CD8-positive, alpha-beta memory T cell (primary cell): ENCODE measurements around the gene AGXT. TPM values are rescaled to one million over a fixed set of nuclear protein-coding genes. Genes with fewer than 3 reads are reported as not detected.

Source experiments
- CTCF ChIA-PET: fragments of 350-600 bp; sonication (Branson Sonifier 250); formaldehyde crosslinking; loops from one replicate; lab custom pipeline; 2021; ENCODE audit warnings: antibody characterized with exemption; lab: Charles Lee
- POLR2A ChIA-PET: fragments of 350-600 bp; sonication (Branson Sonifier 250); formaldehyde crosslinking; loops from one replicate; lab custom pipeline; 2021; ENCODE audit warnings: antibody characterized with exemption; lab: Charles Lee
- DNase-seq, 5 donors: peaks; one replicate each; pipeline versions ENCODE4 v3.0.0 to v3.0.0-alpha.2; 2020 to 2022; ENCODE audit warnings: mixed read lengths in 1 of 5
- H3K27ac ChIP-seq: one replicate; pipeline ENCODE4 v1.7.0; 2013; ENCODE audit warnings: low read depth, mild to moderate bottlenecking, low read length, moderate library complexity
- H3K27me3 ChIP-seq: 2 replicates; pipeline ENCODE4 v1.7.0; 2013; ENCODE audit warnings: low read length, mild to moderate bottlenecking; ENCODE audit not compliant: insufficient read depth, poor library complexity, severe bottlenecking
- H3K36me3 ChIP-seq: 2 replicates; pipeline ENCODE4 v1.7.0; 2013; ENCODE audit warnings: mild to moderate bottlenecking, low read length, moderate library complexity; ENCODE audit not compliant: insufficient read depth
- H3K4me1 ChIP-seq: 2 replicates; pipeline ENCODE4 v1.7.0; 2013; ENCODE audit warnings: mild to moderate bottlenecking, low read length, moderate library complexity; ENCODE audit not compliant: insufficient read depth
- H3K4me3 ChIP-seq: 2 replicates; pipeline ENCODE4 v1.7.0; 2013; ENCODE audit warnings: mild to moderate bottlenecking, low read length
- H3K9me3 ChIP-seq: 2 replicates; pipeline ENCODE4 v1.7.0; 2013; ENCODE audit warnings: mild to moderate bottlenecking, low read length
- H3K27ac Mint-ChIP-seq, 8 donors: one replicate each; pipeline ENCODE4 v1.8.0; 2020 to 2021; ENCODE audit warnings: mixed read lengths in 8 of 8, mild to moderate bottlenecking in 6 of 8, inconsistent platforms in 3 of 8, moderate library complexity in 3 of 8
- H3K27me3 Mint-ChIP-seq, 2 donors: one replicate each; pipeline ENCODE4 v1.8.0; 2020 to 2021; ENCODE audit warnings: mixed read lengths in 2 of 2, mild to moderate bottlenecking in 1 of 2, moderate library complexity in 1 of 2
- H3K36me3 Mint-ChIP-seq, 3 donors: one replicate each; pipeline ENCODE4 v1.8.0; 2020 to 2021; ENCODE audit warnings: mixed read lengths in 3 of 3, inconsistent platforms in 1 of 3, mild to moderate bottlenecking in 1 of 3
- H3K4me1 Mint-ChIP-seq, 3 donors: one replicate each; pipeline ENCODE4 v1.8.0; 2020 to 2021; ENCODE audit warnings: mixed read lengths in 3 of 3, inconsistent platforms in 1 of 3, mild to moderate bottlenecking in 1 of 3
- H3K4me3 Mint-ChIP-seq, 7 donors: one replicate each; pipeline ENCODE4 v1.8.0; 2020 to 2021; ENCODE audit warnings: mixed read lengths in 7 of 7, mild to moderate bottlenecking in 6 of 7, moderate library complexity in 4 of 7, inconsistent platforms in 2 of 7
- H3K9me3 Mint-ChIP-seq, 5 donors: one replicate each; pipeline ENCODE4 v1.8.0; 2020 to 2022; ENCODE audit warnings: mixed read lengths in 5 of 5, mild to moderate bottlenecking in 3 of 5, moderate library complexity in 2 of 5, inconsistent platforms in 1 of 5
- polyA plus RNA-seq: library from polyadenylated mRNA; unstranded; fragments of 300-500 nt; fragmentation: Illumina TruSeq; gene quantifications from one replicate; pipeline ENCODE4 v1.2.3, GENCODE V29; 2021
- total RNA-seq, 2 experiments: library from RNA; stranded (reverse); gene quantifications; one replicate each; pipeline ENCODE4 v1.2.3, GENCODE V29; 2021

AGXT gene
- total and polyA plus RNA-seq, 3 experiments from 2014 or later, result not detected

- CTCF ChIA-PET, result interaction anchor here (1.2 kb wide), 1 partner anchor 342 kb away, joined by 3 read pairs; no protein-coding TSS in a partner anchor
- H3K4me3 Mint-ChIP-seq, result no peak overlapping the region
These were observed 12.3 kb upstream of the AGXT start for GRCh38 chr2:240856151-240856980.

GRCh38 chr2:240857039-240858008 is 11.3 kb upstream of the AGXT start:
- POLR2A ChIA-PET, result interaction anchor here (0.6 kb wide), 1 partner anchor 423 kb away, joined by 3 read pairs; no protein-coding TSS in a partner anchor
- H3K9me3 ChIP-seq, result no peaks in the 10 kb centered on the region
- H3K27me3 ChIP-seq, result no peaks in the 10 kb centered on the region
- CTCF ChIA-PET, result interaction anchor here (1.2 kb wide), 2 partner anchors 343 to 741 kb away, joined by 3 read pairs; no protein-coding TSS in a partner anchor
- H3K27ac ChIP-seq, result no peak overlapping the region
- H3K4me1 Mint-ChIP-seq, result no peaks in the 10 kb centered on the region
- peaks cover 0 to 5% (median 0%) of the 10 kb centered on the region in 3 donors for H3K36me3 Mint-ChIP-seq
- H3K27me3 Mint-ChIP-seq, result peaks cover 11% of the 10 kb centered on the region in 2 donors
- H3K4me3 Mint-ChIP-seq, result no peak overlapping the region
- H3K4me1 ChIP-seq, result no peaks in the 10 kb centered on the region
- no peak for DNase-seq
- H3K36me3 ChIP-seq, result no peaks in the 10 kb centered on the region
- H3K9me3 Mint-ChIP-seq, result peaks cover 5 to 11% (median 6%) of the 10 kb centered on the region in 5 donors
- H3K27ac Mint-ChIP-seq, result no peak overlapping the region
- no peak overlapping the region for H3K4me3 ChIP-seq

More at GRCh38 chr2:240856151-240856980, 12.3 kb upstream of the AGXT start:
- DNase-seq, result no peak
- Mint-ChIP-seq H3K27ac (no peak overlapping the region), H3K4me1 (no peaks in the 10 kb centered on the region), H3K9me3 (peaks cover 5 to 11% (median 6%) of the 10 kb centered on the region in 5 donors), H3K27me3 (peaks cover 11 to 13% of the 10 kb centered on the region in 2 donors), H3K36me3 (peaks cover 0 to 5% (median 0%) of the 10 kb centered on the region in 3 donors)
- POLR2A ChIA-PET, result no interaction called here
- H3K4me3 ChIP-seq, result no peak overlapping the region
- H3K27ac ChIP-seq, result no peak overlapping the region
- no peaks in the 10 kb centered on the region for H3K36me3 ChIP-seq
- no peaks in the 10 kb centered on the region for H3K4me1 ChIP-seq
- H3K27me3 ChIP-seq, result no peaks in the 10 kb centered on the region
- H3K9me3 ChIP-seq, result no peaks in the 10 kb centered on the region

GRCh38 chr2:240858321-240858720 is 10.3 kb upstream of the AGXT start:
- Mint-ChIP-seq H3K4me1 (no peaks in the 10 kb centered on the region), H3K9me3 (peaks cover 5 to 11% (median 6%) of the 10 kb centered on the region in 5 donors), H3K27me3 (peaks cover 9% of the 10 kb centered on the region in 2 donors), H3K27ac (no peak overlapping the region), H3K4me3 (no peak overlapping the region), H3K36me3 (peaks cover 0 to 5% (median 0%) of the 10 kb centered on the region in 3 donors)
- H3K36me3 ChIP-seq, result no peaks in the 10 kb centered on the region
- no peak overlapping the region for H3K27ac ChIP-seq
- POLR2A ChIA-PET, result interaction anchor here (0.6 kb wide), 1 partner anchor 424 kb away, joined by 3 read pairs; no protein-coding TSS in a partner anchor
- H3K4me3 ChIP-seq, result no peak overlapping the region
- no peaks in the 10 kb centered on the region for H3K4me1 ChIP-seq
- no peaks in the 10 kb centered on the region for H3K27me3 ChIP-seq
- DNase-seq, result no peak
- H3K9me3 ChIP-seq, result no peaks in the 10 kb centered on the region
- CTCF ChIA-PET, result interaction anchor here (1.2 kb wide), 1 partner anchor 740 kb away, joined by 3 read pairs; no protein-coding TSS in a partner anchor

GRCh38 chr2:240858871-240859270 is 9.8 kb upstream of the AGXT start:
- CTCF ChIA-PET, result no interaction called here
- no peaks in the 10 kb centered on the region for H3K4me1 Mint-ChIP-seq
- H3K27me3 Mint-ChIP-seq, result peaks cover 9% of the 10 kb centered on the region in 2 donors
- DNase-seq, result no peak
- peaks cover 5 to 11% (median 6%) of the 10 kb centered on the region in 5 donors for H3K9me3 Mint-ChIP-seq
- no peak overlapping the region for H3K4me3 Mint-ChIP-seq
- H3K4me1 ChIP-seq, result no peaks in the 10 kb centered on the region
- no peaks in the 10 kb centered on the region for H3K27me3 ChIP-seq
- no peak overlapping the region for H3K27ac Mint-ChIP-seq
- POLR2A ChIA-PET, result no interaction called here
- no peaks in the 10 kb centered on the region for H3K36me3 ChIP-seq
- H3K36me3 Mint-ChIP-seq, result peaks cover 0 to 5% (median 0%) of the 10 kb centered on the region in 3 donors
- no peak overlapping the region for H3K4me3 ChIP-seq
- no peaks in the 10 kb centered on the region for H3K9me3 ChIP-seq
- no peak overlapping the region for H3K27ac ChIP-seq

- Mint-ChIP-seq H3K4me1 (no peaks in the 10 kb centered on the region), H3K27ac (no peak overlapping the region), H3K36me3 (peaks cover 0 to 2% (median 0%) of the 10 kb centered on the region in 3 donors), H3K4me3 (no peak overlapping the region), H3K9me3 (no peaks in the 10 kb centered on the region), H3K27me3 (peaks cover 11 to 21% of the 10 kb centered on the region in 2 donors)
- Histone ChIP-seq H3K9me3 (no peaks in the 10 kb centered on the region), H3K27me3 (no peaks in the 10 kb centered on the region), H3K4me1 (no peaks in the 10 kb centered on the region), H3K36me3 (no peaks in the 10 kb centered on the region), H3K27ac (no peak overlapping the region), H3K4me3 (no peak overlapping the region)
- no peak for DNase-seq
- ChIA-PET CTCF (interaction anchor here (1.1 to 1.7 kb wide), 2 partner anchors 10 to 152 kb away, joined by 3 to 6 read pairs; no protein-coding TSS in a partner anchor), POLR2A (no interaction called here)
These were observed 7.1 kb upstream of the AGXT start for GRCh38 chr2:240861547-240861946.

- H3K4me1 ChIP-seq, result no peaks in the 10 kb centered on the region
- H3K36me3 Mint-ChIP-seq, result peaks cover 0 to 2% (median 0%) of the 10 kb centered on the region in 3 donors
- H3K4me3 Mint-ChIP-seq, result no peak overlapping the region
- H3K27ac Mint-ChIP-seq, result no peak overlapping the region
- H3K27ac ChIP-seq, result no peak overlapping the region
- H3K9me3 ChIP-seq, result no peaks in the 10 kb centered on the region
- CTCF ChIA-PET, result no interaction called here
- no peaks in the 10 kb centered on the region for H3K9me3 Mint-ChIP-seq
- no peak overlapping the region for H3K4me3 ChIP-seq
- no peaks in the 10 kb centered on the region for H3K27me3 ChIP-seq
- no peaks in the 10 kb centered on the region for H3K36me3 ChIP-seq
- no peak for DNase-seq
- H3K27me3 Mint-ChIP-seq, result peaks cover 10 to 34% of the 10 kb centered on the region in 2 donors
- no peaks in the 10 kb centered on the region for H3K4me1 Mint-ChIP-seq
- POLR2A ChIA-PET, result no interaction called here
These were observed 4.1 kb upstream of the AGXT start for GRCh38 chr2:240864475-240864874.

GRCh38 chr2:240865391-240865790 is 3.2 kb upstream of the AGXT start:
- Histone ChIP-seq H3K4me1 (no peaks in the 10 kb centered on the region), H3K9me3 (no peaks in the 10 kb centered on the region), H3K27ac (no peak overlapping the region), H3K36me3 (no peaks in the 10 kb centered on the region), H3K27me3 (no peaks in the 10 kb centered on the region), H3K4me3 (no peak overlapping the region)
- Mint-ChIP-seq H3K4me1 (no peaks in the 10 kb centered on the region), H3K4me3 (no peak overlapping the region), H3K27ac (no peak overlapping the region), H3K9me3 (no peaks in the 10 kb centered on the region), H3K36me3 (peaks cover 0 to 2% (median 0%) of the 10 kb centered on the region in 3 donors), H3K27me3 (peaks cover 11 to 34% of the 10 kb centered on the region in 2 donors)
- no peak for DNase-seq
- ChIA-PET POLR2A (no interaction called here), CTCF (no interaction called here)
